ENCODE data around the gene SVEP1.

DNA sequence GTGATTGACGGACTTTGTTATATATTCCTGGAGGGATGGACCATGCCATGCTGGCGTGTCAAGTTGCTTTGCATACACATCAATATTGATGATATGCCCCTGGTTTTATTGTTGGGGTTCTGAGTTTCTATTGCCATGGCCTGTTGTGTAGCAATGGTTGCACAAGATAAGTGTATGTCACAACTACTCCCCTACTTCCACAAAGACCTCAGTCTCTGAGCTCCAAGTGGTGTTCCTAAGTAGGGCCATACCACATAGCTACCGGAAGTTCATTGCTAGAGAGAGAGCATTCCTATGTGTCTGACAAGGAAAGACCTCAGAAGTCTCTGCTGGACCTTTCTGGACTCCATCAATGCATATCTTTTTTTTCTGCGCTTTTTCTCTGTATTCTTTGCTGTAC lies 261.6 kb downstream of the SVEP1 start:
- TF ChIP-seq, protein P1, sequence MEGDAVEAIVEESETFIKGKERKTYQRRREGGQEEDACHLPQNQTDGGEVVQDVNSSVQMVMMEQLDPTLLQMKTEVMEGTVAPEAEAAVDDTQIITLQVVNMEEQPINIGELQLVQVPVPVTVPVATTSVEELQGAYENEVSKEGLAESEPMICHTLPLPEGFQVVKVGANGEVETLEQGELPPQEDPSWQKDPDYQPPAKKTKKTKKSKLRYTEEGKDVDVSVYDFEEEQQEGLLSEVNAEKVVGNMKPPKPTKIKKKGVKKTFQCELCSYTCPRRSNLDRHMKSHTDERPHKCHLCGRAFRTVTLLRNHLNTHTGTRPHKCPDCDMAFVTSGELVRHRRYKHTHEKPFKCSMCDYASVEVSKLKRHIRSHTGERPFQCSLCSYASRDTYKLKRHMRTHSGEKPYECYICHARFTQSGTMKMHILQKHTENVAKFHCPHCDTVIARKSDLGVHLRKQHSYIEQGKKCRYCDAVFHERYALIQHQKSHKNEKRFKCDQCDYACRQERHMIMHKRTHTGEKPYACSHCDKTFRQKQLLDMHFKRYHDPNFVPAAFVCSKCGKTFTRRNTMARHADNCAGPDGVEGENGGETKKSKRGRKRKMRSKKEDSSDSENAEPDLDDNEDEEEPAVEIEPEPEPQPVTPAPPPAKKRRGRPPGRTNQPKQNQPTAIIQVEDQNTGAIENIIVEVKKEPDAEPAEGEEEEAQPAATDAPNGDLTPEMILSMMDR (IDR thresholded peaks at IDR 0.05; ENCODE audit: insufficient read depth, low read length, poor library complexity, severe bottlenecking), result no peak
- no peak for TF ChIP-seq EZH2phosphoT487 (conservative IDR thresholded peaks at IDR 0.05; ENCODE audit: low read length)
